Measurements from ENCODE around the gene CYB561A3. TPM values are rescaled to one million over a fixed set of nuclear protein-coding genes. Genes with fewer than 3 reads are reported as not detected.
A peak's percentile ranks its signal among the peaks of the same experiment; 100 is the strongest.

The CYB561A3 gene
- total and polyA plus RNA-seq, 2 of the 13 experiments (the other 11 are each of a cell fraction or from before 2014, with no cell fraction given): 11.4 to 14.9 TPM

- TF ChIP-seq CENPBD1 (CRISPR knock-in tag; IDR thresholded peaks at IDR 0.05; ENCODE audit: borderline replicate concordance, low read depth): no peak
- TF ChIP-seq ISX (CRISPR knock-in tag; conservative IDR thresholded peaks at IDR 0.05): no peak; the same call in 1 of the 2 replicates
- no peak for TF ChIP-seq FOXO4 (CRISPR knock-in tag; conservative IDR thresholded peaks at IDR 0.05)
- no peak for TF ChIP-seq ZBTB7A (CRISPR knock-in tag; IDR thresholded peaks at IDR 0.05)
- TF ChIP-seq CHCHD3 (CRISPR knock-in tag; IDR thresholded peaks at IDR 0.05): no peak
- TF ChIP-seq ZNF274 (CRISPR knock-in tag; IDR thresholded peaks at IDR 0.05): peak; percentile 62; the same call in 1 of the 2 replicates
- TF ChIP-seq POLR2AphosphoS2 (IDR thresholded peaks at IDR 0.05; ENCODE audit: low read depth, low read length): peak; percentile 74
- peak; percentile 94 for TF ChIP-seq POLR2AphosphoS5 (IDR thresholded peaks at IDR 0.05; ENCODE audit: low read depth, low read length)
- peak; percentile 17; the same call in 1 of the 2 replicates for TF ChIP-seq PRDM10 (CRISPR knock-in tag; IDR thresholded peaks at IDR 0.05; ENCODE audit: low read depth)
- no peak for TF ChIP-seq NONO (IDR thresholded peaks at IDR 0.05)
- peak; percentile 86 for TF ChIP-seq NONO (CRISPR knock-in tag; conservative IDR thresholded peaks at IDR 0.05)
- TF ChIP-seq ZNF616 (CRISPR knock-in tag; IDR thresholded peaks at IDR 0.05; ENCODE audit: low read depth): 0 out of 2 replicates have a peak, but pooled peaks have one; percentile 20
- no peak for TF ChIP-seq ZNF782 (CRISPR knock-in tag; IDR thresholded peaks at IDR 0.05; ENCODE audit: borderline replicate concordance)
- no peak; a peak in 1 of 4 replicates for TF ChIP-seq KLF16 (CRISPR knock-in tag; IDR thresholded peaks at IDR 0.05)
- TF ChIP-seq ZBED4 (CRISPR knock-in tag; IDR thresholded peaks at IDR 0.05; ENCODE audit: borderline replicate concordance): 0 out of 2 replicates have a peak, but pooled peaks have one; percentile 19
- no peak for TF ChIP-seq MBNL3 (CRISPR knock-in tag; conservative IDR thresholded peaks at IDR 0.05)
- no peak for TF ChIP-seq RBAK (CRISPR knock-in tag; IDR thresholded peaks at IDR 0.05)
- peak; percentile 23; the same call in 1 of the 2 replicates for TF ChIP-seq ZNF230 (CRISPR knock-in tag; IDR thresholded peaks at IDR 0.05)
- TF ChIP-seq CCDC6 (CRISPR knock-in tag; IDR thresholded peaks at IDR 0.05): no peak
These were observed 27.0 kb downstream of the CYB561A3 start (continued) for GRCh38 chr11:61334434-61335354.

Measured in HepG2 (cell line).